Muscle layer of duodenum (tissue), 2 donors: Measurements from ENCODE around the gene MYMX.
A peak's percentile ranks its signal among the peaks of the same experiment; 100 is the strongest.
"Not testable (repeated sequence)": the region's sequence is repeated elsewhere in the genome, so short reads cannot be mapped to it uniquely, and the experiment has no call there.

Source experiments
- H3K27ac ChIP-seq: one replicate; pipeline ENCODE4 v1.7.0; 2013; ENCODE audit warnings: mild to moderate bottlenecking, low read length
- H3K27me3 ChIP-seq: one replicate; pipeline ENCODE4 v1.7.0; 2013; ENCODE audit warnings: low read depth, mild to moderate bottlenecking, control low read depth, low read length
- H3K36me3 ChIP-seq, 2 donors: one replicate each; pipeline ENCODE4 v1.7.0; 2013; ENCODE audit warnings: low read length in 2 of 2, control low read depth in 1 of 2, mild to moderate bottlenecking in 1 of 2; ENCODE audit not compliant: insufficient read depth in 2 of 2, control insufficient read depth in 1 of 2
- H3K4me1 ChIP-seq, 2 donors: one replicate each; pipeline ENCODE4 v1.7.0; 2013; ENCODE audit warnings: low read length in 2 of 2, mild to moderate bottlenecking in 2 of 2, control low read depth in 1 of 2, moderate library complexity in 1 of 2; ENCODE audit not compliant: insufficient read depth in 2 of 2, control insufficient read depth in 1 of 2
- H3K4me3 ChIP-seq, 2 donors: one replicate each; pipeline ENCODE4 v1.7.0; 2013; ENCODE audit warnings: low read length in 2 of 2, low read depth in 1 of 2, mild to moderate bottlenecking in 1 of 2
- H3K9me3 ChIP-seq, 2 donors: one replicate each; pipeline ENCODE4 v1.7.0; 2013; ENCODE audit warnings: low read length in 2 of 2, control low read depth in 1 of 2, mild to moderate bottlenecking in 1 of 2; ENCODE audit not compliant: control insufficient read depth in 1 of 2
- donor health status: healthy.

The MYMX gene

DNA sequence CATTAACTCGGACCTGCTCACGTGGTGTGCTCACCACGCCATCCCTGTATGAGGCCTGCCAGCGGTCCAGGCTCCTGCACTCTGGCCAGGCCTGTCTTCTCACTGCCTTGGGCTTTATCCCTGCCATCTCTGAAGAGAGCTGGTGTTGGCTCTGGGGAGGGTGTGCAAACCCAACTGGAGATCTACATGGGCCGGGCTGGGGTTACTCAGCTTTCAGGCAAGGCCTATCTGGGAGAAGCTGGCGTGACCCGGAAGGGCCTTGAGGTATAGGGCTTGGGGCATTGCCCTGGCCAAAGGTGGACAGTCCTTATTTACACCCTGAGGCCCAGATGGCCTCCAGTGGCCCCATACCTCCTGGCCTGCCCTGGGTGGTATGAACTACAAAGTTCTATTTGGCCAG, 11.7 kb downstream of the MYMX start:
- H3K4me1 ChIP-seq = peaks cover 14 to 94% of the 10 kb centered on the region in 2 donors

DNA sequence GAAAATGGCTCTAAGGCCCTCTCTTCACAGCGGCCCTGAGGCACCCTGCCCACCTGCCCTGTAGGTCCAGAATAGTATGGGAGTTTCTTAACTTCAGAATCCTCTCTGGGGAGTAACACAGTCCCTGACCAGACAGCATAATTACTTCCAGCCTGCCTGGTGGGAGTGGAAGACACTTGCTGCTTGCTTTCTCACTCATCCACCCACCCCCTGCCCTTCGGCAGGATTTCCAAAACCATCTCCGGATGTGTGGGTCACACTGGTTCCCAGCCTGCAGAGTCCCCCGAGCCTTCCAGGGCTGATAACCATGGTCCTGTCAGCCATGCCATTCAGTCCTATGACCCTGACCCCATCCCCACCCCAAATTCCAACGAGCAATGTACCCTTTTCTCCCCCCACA, 12.1 kb downstream of the MYMX start:
- peaks cover 18 to 97% of the 10 kb centered on the region in 2 donors for H3K4me1 ChIP-seq
- H3K27ac ChIP-seq = peak overlapping the region; percentile 31

More for the DNA sequence above, 11.7 kb downstream of the MYMX start:
- H3K36me3 ChIP-seq = peaks cover 7 to 21% of the 10 kb centered on the region in 2 donors
- no peaks in the 10 kb centered on the region for H3K27me3 ChIP-seq
- H3K27ac ChIP-seq = peak overlapping the region; percentile 31
- no peaks in the 10 kb centered on the region for H3K9me3 ChIP-seq
- H3K4me3 ChIP-seq = peak overlapping the region in 1 of 2 donors; percentile 32

DNA sequence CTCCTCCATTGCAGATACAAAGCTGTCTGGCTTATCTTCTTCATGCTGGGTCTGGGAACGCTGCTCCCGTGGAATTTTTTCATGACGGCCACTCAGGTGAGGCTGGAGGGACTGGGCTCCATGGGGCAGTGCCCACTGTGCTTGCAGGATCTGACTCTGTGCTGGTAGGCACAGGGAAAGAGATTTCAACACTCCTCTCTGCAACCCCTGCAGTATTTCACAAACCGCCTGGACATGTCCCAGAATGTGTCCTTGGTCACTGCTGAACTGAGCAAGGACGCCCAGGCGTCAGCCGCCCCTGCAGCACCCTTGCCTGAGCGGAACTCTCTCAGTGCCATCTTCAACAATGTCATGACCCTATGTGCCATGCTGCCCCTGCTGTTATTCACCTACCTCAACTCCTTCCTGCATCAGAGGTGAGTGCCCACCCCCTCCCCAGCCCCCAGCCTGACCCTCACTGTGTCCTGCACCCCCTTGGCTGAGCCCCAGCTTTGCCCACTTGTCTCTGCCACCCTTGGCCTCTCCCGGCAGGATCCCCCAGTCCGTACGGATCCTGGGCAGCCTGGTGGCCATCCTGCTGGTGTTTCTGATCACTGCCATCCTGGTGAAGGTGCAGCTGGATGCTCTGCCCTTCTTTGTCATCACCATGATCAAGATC, 12.8 kb downstream of the MYMX start:
- H3K4me1 ChIP-seq = peaks cover 18 to 97% of the 10 kb centered on the region in 2 donors
- H3K36me3 ChIP-seq = peaks cover 7 to 21% of the 10 kb centered on the region in 2 donors
- H3K27me3 ChIP-seq = no peaks in the 10 kb centered on the region
- H3K4me3 ChIP-seq = no peak overlapping the region
- no peaks in the 10 kb centered on the region for H3K9me3 ChIP-seq
- no peak overlapping the region for H3K27ac ChIP-seq

More for the DNA sequence above, 12.1 kb downstream of the MYMX start:
- H3K9me3 ChIP-seq = no peaks in the 10 kb centered on the region
- H3K36me3 ChIP-seq = peaks cover 7 to 21% of the 10 kb centered on the region in 2 donors
- H3K27me3 ChIP-seq = no peaks in the 10 kb centered on the region
- H3K4me3 ChIP-seq = peak overlapping the region in 1 of 2 donors; percentile 32

DNA sequence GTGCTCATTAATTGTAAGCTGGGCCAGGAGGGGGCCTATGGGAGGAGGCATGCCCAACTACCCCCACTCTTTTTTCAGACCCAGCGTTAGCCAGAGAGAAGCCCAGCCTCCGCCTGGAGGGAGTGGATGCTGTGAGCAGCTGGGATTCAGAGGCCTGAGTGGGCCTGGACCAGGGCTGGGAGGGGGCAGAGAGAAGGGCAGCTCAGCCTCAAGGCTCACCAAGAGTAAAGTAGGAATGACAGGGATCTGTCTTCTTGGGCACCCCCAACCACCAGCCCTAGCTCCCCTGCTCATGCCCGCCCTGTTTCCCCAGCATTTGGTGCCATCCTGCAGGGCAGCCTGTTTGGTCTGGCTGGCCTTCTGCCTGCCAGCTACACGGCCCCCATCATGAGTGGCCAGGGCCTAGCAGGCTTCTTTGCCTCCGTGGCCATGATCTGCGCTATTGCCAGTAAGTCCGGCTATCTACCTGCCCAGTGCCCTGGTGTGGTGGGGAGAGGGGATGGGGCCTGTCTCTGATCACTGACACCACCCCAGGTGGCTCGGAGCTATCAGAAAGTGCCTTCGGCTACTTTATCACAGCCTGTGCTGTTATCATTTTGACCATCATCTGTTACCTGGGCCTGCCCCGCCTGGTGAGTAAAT, 13.4 kb downstream of the MYMX start:
- H3K4me3 ChIP-seq = no peak overlapping the region

DNA sequence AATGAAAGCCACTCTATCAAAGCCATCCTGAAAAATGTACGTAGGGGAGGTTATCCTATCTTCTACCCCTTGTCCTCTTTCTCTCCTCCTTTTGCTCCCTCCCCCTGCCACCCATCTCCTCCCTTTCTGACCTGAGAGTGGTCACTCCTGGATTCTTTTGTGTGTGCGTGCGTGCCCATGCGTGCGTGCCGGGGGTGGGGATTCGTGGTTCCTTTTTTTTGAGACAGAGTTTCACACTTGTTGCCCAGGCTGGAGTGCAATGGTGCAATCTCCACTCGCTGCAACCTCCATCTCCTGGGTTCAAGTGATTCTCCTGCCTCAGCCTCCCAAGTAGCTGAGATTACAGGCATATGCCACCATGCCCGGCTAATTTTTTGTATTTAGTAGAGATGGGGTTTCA, 14.7 kb downstream of the MYMX start:
- not testable (repeated sequence) for H3K4me3 ChIP-seq, H3K9me3 ChIP-seq, H3K27me3 ChIP-seq
- Histone ChIP-seq H3K36me3 (peaks cover 7 to 21% of the 10 kb centered on the region in 2 donors), H3K27ac (peak overlapping the region; percentile 49), H3K4me1 (peaks cover 21 to 97% of the 10 kb centered on the region in 2 donors)

More for the DNA sequence above, 13.4 kb downstream of the MYMX start:
- peaks cover 21 to 97% of the 10 kb centered on the region in 2 donors for H3K4me1 ChIP-seq
- peaks cover 7 to 21% of the 10 kb centered on the region in 2 donors for H3K36me3 ChIP-seq
- no peaks in the 10 kb centered on the region for H3K9me3 ChIP-seq
- H3K27me3 ChIP-seq = no peaks in the 10 kb centered on the region
- peak overlapping the region; percentile 49 for H3K27ac ChIP-seq

DNA sequence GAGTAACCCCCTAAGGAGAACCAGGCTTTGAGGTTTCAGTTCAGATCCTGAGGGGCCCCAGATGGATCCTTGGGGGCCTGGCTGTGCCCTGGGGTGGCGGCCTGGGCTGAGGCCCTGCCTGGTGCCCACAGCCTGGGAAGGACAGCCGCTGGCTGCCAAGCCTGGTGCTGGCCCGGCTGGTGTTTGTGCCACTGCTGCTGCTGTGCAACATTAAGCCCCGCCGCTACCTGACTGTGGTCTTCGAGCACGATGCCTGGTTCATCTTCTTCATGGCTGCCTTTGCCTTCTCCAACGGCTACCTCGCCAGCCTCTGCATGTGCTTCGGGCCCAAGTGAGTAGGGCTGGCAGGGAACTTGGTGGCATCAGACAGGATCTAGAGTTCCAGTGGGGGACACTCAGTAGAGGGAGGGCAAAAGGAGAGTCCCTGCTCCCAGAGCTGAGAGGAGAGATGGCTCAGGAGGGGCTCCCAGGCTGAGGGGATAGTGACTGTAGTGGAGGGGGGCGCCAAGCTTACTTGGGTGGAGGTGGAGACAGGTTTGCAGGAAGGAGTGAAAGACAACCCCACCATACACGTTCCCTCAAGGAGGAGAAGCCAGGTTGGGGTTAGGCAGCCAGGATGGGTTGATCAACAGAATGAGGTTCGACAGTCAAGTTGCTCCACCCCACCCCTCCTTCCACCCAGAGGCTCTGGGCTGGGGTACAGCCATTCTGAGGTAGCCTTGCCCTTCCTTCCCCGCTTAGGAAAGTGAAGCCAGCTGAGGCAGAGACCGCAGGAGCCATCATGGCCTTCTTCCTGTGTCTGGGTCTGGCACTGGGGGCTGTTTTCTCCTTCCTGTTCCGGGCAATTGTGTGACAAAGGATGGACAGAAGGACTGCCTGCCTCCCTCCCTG, 16.2 kb downstream of the MYMX start:
- Histone ChIP-seq H3K27ac (peak overlapping the region; percentile 75), H3K4me1 (peaks cover 21 to 89% of the 10 kb centered on the region in 2 donors), H3K9me3 (no peaks in the 10 kb centered on the region), H3K36me3 (peaks cover 7 to 21% of the 10 kb centered on the region in 2 donors), H3K4me3 (no peak overlapping the region), H3K27me3 (no peaks in the 10 kb centered on the region)

DNA sequence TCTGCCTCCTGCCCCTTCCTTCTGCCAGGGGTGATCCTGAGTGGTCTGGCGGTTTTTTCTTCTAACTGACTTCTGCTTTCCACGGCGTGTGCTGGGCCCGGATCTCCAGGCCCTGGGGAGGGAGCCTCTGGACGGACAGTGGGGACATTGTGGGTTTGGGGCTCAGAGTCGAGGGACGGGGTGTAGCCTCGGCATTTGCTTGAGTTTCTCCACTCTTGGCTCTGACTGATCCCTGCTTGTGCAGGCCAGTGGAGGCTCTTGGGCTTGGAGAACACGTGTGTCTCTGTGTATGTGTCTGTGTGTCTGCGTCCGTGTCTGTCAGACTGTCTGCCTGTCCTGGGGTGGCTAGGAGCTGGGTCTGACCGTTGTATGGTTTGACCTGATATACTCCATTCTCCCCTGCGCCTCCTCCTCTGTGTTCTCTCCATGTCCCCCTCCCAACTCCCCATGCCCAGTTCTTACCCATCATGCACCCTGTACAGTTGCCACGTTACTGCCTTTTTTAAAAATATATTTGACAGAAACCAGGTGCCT, 16.9 kb downstream of the MYMX start:
- Histone ChIP-seq H3K27ac (peak overlapping the region; percentile 75), H3K36me3 (peaks cover 7 to 21% of the 10 kb centered on the region in 2 donors), H3K4me1 (peaks cover 21 to 82% of the 10 kb centered on the region in 2 donors), H3K27me3 (no peaks in the 10 kb centered on the region), H3K9me3 (no peaks in the 10 kb centered on the region), H3K4me3 (no peak overlapping the region)

DNA sequence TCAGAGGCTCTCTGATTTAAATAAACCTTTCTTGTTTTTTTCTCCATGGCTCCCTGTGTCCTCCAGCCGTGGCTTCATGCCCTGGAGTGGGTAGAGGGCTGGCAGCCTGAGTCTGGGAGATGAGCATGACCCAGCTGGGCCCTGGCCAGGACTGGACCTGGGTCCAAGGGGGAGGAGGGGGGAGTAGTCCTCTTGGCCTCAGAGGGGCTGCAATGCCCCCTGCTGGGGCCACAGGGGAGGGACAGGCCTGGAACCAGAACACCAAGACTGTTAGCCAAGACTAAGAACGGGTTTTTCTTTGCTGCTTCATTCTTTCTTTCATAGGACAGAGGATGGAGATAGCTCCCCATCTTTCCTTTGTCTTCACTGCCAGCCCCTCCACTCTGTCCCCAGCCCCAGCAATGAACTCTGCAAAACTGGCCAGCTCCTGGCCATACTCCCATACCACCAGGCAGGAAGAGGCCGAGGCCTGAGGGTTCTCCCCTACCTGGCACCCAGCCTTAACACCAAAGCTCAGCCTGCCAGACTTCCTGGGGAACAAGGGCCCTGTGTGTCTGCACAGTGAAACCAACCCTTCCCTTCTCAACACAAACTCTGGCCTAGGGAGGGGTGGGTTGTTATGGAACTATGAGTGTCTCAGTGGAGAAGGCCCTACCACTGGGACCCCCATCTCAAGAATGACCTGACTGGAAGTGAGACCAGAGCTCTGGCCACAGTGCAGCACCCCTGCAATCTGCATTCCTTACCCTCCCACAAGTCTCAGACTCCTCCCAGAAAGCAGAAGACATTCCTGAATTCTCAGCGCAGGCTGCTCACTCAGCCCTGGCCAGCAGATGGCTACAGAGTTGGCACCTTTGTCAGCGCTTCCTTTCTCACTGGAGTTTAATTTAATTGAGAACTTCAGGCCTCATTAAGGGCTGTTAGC, 17.6 kb downstream of the MYMX start:
- H3K4me3 ChIP-seq = no peak overlapping the region
- peaks cover 7 to 20% of the 10 kb centered on the region in 2 donors for H3K36me3 ChIP-seq
- peak overlapping the region; percentile 75 for H3K27ac ChIP-seq
- no peaks in the 10 kb centered on the region for H3K27me3 ChIP-seq
- peaks cover 16 to 75% of the 10 kb centered on the region in 2 donors for H3K4me1 ChIP-seq
- no peaks in the 10 kb centered on the region for H3K9me3 ChIP-seq

DNA sequence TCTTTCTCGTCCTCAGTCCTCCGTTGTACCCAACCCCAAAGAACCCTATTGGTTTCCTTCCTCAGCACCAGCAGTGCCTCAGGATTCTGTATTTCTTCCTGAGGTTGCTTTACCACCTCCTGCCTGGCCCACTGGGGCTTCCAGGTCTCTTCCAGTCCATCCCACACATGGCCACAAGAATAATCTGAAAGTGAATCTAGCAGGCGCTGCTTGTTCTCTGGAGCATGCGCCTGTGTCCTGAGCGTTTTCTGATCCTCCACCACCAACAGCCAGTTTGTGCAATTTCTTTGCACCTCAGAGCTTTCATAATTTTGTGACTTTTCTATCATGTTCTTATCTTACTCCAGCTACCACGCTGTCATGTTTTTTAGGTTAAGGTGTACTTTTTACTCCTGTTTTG, 18.5 kb downstream of the MYMX start:
- H3K27ac ChIP-seq = peak overlapping the region; percentile 75
- H3K36me3 ChIP-seq = peaks cover 4 to 10% of the 10 kb centered on the region in 2 donors
- H3K9me3 ChIP-seq = no peaks in the 10 kb centered on the region
- H3K4me3 ChIP-seq = no peak overlapping the region
- no peaks in the 10 kb centered on the region for H3K27me3 ChIP-seq
- peaks cover 15 to 66% of the 10 kb centered on the region in 2 donors for H3K4me1 ChIP-seq

DNA sequence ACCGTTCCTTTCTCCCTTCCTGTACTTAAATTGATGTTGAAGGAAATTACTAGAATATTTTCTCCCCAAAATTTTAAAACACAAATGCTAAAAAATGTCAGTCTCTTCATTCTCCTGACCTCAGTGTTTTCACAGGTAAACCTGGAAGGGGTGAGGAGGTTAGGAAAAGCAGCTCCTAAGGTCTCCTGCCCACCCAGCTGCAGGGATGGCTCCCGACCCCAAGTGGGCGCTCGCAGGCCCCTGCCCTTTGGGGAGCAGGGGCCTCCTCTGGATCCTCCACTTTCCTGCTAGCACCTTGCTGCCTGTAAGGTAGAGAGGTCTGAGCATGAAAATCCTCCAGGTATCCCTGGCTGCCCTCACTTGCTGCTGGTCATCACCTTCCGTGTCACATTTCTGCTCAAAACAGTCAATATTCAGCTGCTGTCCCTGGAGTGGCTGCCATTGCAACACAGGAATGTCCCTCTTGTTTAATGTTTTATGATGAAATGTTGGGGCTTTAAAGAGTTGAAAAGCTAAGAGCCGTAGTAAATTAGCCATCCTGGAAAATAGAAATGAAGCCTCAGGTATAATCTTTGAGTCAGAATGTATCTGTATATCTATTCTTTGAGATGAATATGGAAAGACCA, 19.3 kb downstream of the MYMX start:
- Histone ChIP-seq H3K4me3 (no peak overlapping the region), H3K27me3 (no peaks in the 10 kb centered on the region), H3K27ac (peak overlapping the region; percentile 75), H3K36me3 (peaks cover 4 to 5% of the 10 kb centered on the region in 2 donors), H3K9me3 (no peaks in the 10 kb centered on the region), H3K4me1 (peaks cover 15 to 59% of the 10 kb centered on the region in 2 donors)
